GM18511 (cell line): Measurements from ENCODE around the gene SLC22A7.

Experiments used
- ATAC-seq: cut with Tn5 transposase; IDR thresholded peaks from one replicate; pipeline ENCODE4 v1.9.1; 2021; ENCODE audit warnings: mild to moderate bottlenecking, moderate library complexity; ENCODE audit not compliant: unreplicated experiment

SLC22A7 gene

GRCh38 chr6:43282636-43283513, 15.2 kb upstream of the SLC22A7 start:
- no peak for ATAC-seq

- no peak for ATAC-seq
These were observed 14.6 kb upstream of the SLC22A7 start for GRCh38 chr6:43283514-43283901.

GRCh38 chr6:43283905-43284304, 14.2 kb upstream of the SLC22A7 start:
- no peak for ATAC-seq

- no peak for ATAC-seq
These were observed 12.9 kb upstream of the SLC22A7 start for GRCh38 chr6:43284991-43285781.

GRCh38 chr6:43285832-43286231, 12.2 kb upstream of the SLC22A7 start:
- ATAC-seq: no peak

GRCh38 chr6:43286456-43286979, 11.5 kb upstream of the SLC22A7 start:
- no peak for ATAC-seq

GRCh38 chr6:43286980-43287716, 10.9 kb upstream of the SLC22A7 start:
- no peak for ATAC-seq

- no peak for ATAC-seq
These were observed 10.1 kb upstream of the SLC22A7 start for GRCh38 chr6:43287717-43288679.

- ATAC-seq: no peak
These were observed 7.6 kb upstream of the SLC22A7 start for GRCh38 chr6:43290339-43290904.

GRCh38 chr6:43290905-43291355, 7.1 kb upstream of the SLC22A7 start:
- no peak for ATAC-seq

GRCh38 chr6:43291708-43292107, 6.4 kb upstream of the SLC22A7 start:
- ATAC-seq: no peak

- no peak for ATAC-seq
These were observed 5.7 kb upstream of the SLC22A7 start for GRCh38 chr6:43292341-43292740.

- ATAC-seq: no peak
These were observed 5.2 kb upstream of the SLC22A7 start for GRCh38 chr6:43292763-43293318.

GRCh38 chr6:43293698-43294097, 4.4 kb upstream of the SLC22A7 start:
- no peak for ATAC-seq

- no peak for ATAC-seq
These were observed 3.5 kb upstream of the SLC22A7 start for GRCh38 chr6:43294536-43294935.

GRCh38 chr6:43295456-43295855, 2.6 kb upstream of the SLC22A7 start:
- no peak for ATAC-seq

GRCh38 chr6:43296780-43297497, 1.1 kb upstream of the SLC22A7 start:
- ATAC-seq: no peak

GRCh38 chr6:43298565-43299337, 691 bp downstream of the SLC22A7 start:
- ATAC-seq: no peak
